Stimulated activated CD4-positive, alpha-beta T cell treated with anti-CD3 and anti-CD28 coated beads, Interleukin-15, amount 100 ng/mL, for 48 hours (primary cell): ENCODE measurements around the gene FAM227A.
"Not testable (repeated sequence)": the region's sequence is repeated elsewhere in the genome, so short reads cannot be mapped to it uniquely, and the experiment has no call there.

Experiments used
- DNase-seq, 2 donors: peaks; one replicate each; pipeline ENCODE4 v3.0.0-alpha.2; 2020; ENCODE audit warnings: low read depth in 2 of 2

The FAM227A gene

DNA sequence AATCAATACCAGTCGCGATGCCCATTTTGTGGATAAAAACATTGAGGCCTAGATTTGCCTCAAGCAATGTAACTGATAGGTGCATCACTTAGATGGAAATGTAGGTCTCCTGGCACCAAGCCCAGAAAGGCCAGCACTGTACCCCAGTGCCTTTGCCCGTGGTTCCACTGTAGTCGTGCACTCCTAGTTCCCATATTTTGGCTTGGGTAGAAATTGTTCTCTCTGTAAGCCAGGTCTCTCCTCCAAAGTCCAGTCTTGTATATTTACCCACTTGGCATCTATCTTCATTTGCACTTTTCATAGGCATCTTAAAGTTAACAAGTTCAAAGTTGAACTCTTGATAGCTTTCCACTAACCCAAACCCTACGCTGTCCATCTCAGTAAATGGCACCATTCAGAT lies 44.6 kb downstream of the FAM227A start:
- DNase-seq, result no peak

- DNase-seq, result no peak
Observed at GRCh38 chr22:38610234-38610633, 46.0 kb downstream of the FAM227A start.

- DNase-seq, result no peak
Observed at GRCh38 chr22:38608992-38609750, 47.0 kb downstream of the FAM227A start.

DNA sequence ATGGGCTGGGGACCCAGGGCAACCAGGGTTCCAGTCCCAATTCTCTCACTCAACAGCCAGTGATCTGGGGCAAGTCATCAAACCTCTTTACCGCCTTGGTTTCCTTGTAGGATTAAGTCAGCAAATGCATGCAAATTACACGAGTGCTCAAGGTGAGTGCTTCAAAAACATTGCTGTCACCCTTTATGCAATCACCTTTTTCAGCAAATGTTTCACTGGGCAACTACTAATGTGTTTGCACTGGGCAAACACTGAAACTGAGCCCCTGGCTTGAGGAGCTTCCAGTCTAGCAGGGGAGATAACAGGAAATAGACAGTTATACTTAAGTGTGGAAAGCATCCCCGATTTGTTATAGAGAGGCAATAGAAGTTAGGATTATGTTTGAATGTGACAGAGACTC lies 48.5 kb downstream of the FAM227A start:
- DNase-seq, result no peak

DNA sequence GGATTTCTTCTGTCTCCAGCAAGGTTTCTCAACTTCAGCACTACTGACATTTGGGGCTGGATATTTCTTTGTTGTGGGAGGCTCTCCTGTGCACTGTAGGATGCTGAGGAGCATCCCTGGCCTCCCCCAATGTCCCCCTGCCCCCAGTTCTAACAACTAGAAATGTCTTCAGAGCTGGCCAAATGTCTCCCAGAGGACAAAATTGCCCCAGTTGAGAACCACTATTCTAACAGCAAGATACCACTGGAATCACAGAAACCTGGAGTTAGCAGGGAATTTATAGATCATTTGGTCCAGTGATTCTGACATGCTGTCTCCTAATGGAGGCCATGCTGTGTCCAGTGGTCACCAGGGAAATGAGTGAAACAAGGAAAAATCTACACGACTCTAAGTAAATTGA lies 54.0 kb downstream of the FAM227A start:
- DNase-seq, result no peak

GRCh38 chr22:38601221-38601764 lies 54.9 kb downstream of the FAM227A start:
- no peak for DNase-seq

DNA sequence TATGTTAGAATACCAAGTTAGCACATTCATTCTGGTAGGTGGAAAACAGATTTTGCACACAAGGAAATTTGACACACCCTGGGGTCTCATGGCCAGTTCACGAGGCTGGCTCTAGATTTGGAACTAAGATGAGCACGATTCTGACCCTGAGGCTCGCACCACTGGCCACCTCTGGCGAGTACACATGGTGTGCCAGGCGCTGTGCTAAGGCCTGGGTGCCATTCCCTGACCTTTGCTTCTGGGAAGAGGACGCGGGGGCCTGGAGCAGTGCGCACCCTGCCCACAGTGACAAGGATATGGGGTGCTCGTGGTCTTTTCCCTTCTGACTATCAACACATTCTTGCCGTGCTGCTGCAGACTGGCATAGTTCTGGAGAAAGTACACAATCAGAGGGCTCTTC lies 56.7 kb downstream of the FAM227A start:
- DNase-seq, result no peak

DNA sequence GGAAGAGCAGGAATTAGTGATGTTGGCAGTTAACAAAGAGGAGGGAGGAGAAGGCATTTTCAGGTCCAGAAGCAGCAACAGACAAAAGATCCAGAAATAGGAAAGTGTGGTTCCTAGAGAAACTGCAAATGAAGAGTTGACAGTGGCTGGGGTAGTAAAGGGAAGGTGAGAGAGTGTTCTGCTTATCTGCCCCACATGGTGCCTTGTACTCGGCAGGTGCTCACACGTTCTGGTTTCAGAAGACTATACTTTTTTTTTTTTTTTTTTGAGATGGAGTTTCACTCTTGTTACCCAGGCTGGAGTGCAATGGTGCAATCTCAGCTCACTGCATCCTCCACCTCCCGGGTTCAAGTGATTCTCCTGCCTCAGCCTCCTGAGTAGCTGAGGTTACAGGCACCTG lies 73.3 kb downstream of the FAM227A start:
- DNase-seq, result not testable (repeated sequence)

DNA sequence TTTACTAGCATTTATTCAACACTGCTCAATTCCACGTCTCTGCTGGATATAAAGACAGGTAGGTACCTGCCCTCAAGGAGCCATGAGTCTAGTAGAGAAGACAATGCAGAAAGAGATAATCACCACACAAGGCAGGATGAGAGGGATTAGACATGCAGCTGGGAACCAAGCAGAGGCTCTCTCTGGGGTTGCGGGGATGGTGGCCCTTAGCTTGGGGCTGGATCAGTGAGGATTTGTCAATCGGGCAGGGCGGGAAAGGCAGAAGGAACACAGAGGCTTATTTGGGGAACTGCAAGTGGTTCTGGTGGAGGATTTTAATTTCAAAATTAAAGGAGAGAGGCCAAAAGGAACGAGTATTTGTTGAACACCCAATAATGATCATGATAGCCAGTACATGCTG lies 77.7 kb downstream of the FAM227A start:
- DNase-seq, result no peak

DNA sequence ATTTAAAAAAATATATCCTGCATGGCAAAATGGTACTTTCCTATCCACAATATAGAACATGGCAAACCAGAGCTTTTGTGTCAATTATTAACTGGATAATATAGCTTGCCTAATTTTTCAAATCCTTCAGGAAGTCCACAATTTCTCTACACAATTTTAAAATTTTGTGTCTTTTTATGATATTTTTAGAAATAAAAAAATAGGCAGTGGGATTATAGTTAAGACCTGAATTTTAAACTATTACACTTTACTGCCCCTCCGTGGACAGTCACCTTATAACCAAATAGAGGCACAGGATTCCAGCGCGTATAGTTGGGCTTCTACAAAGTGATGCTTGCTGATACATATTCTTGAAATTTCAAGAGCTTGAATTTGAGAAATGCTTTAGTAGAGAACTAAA lies 84.1 kb downstream of the FAM227A start:
- DNase-seq, result no peak

DNA sequence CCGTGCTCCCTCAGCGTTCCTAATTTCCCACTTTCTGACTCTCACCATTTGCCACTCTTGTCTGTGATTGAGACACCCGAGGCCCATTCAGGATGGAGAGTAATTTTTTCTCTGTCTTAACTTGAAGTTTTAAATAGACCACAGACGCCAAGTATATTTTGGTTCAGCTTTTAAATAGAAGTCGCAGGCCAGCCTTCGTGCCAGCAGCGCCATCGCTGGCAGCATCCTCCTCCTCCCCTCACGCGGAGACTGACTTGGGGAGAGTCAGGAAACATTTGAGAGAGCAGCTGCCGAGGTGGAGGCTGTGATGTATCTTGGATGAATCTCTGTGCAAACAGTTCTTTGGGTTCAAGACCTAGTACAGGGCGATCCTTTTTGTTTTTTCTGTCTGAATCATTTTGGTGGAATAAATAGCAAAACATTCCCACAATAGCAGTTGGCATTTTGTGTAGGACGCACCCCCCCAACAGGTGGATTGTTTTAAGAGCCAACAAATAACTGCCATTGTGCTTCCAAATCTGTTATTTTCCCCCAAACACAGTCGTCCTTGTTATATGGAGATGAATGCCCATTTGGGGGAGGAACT lies 85.3 kb downstream of the FAM227A start:
- DNase-seq, result no peak

DNA sequence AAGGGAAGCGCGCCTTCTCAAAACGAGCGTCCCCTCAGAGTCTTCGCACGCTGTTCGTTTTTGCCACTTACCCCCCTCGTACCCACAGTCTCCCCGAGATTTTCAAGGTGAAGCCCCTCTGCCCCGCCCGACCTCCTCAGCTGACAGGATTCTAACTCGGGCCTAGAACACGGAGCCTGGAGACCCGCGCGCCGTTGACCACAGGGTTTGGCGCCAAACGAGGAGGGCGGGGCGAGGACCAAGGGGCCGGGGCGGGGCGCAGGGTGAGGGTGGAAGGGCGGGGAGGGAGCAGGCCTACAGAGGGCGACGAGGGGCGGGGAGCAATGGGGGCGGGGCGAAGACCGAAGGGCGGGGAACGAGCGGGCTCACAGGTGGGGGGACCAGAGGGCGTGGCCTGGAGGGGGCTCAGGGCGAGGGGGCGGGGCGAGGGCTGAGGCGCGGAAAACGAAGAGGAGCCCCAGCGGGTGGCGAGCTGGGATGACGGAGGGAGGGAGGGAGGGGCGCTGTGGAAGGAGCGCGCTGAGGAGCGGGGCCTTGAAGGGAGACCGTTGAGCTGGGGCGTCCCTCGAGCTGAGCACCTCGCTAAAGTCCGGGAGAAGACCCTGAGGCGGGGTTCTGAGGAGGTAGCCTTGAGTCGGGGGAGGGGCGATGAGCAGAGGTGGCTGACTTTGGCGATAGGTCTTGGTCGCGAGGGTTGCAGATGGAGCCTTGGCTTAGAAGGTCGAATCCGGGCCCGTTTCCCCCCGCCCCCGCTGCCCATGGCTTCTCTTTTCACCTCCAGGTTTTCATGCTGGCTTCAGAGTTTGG lies 86.0 kb downstream of the FAM227A start, which contains the start of gene DMC1:
Gene DMC1, minus strand, starts transcription at position 212 of the 807 bp plus-strand sequence. CDS start 1,927 bp downstream, outside the sequence.
- peak; percentile 97 to 99 for DNase-seq

DNA sequence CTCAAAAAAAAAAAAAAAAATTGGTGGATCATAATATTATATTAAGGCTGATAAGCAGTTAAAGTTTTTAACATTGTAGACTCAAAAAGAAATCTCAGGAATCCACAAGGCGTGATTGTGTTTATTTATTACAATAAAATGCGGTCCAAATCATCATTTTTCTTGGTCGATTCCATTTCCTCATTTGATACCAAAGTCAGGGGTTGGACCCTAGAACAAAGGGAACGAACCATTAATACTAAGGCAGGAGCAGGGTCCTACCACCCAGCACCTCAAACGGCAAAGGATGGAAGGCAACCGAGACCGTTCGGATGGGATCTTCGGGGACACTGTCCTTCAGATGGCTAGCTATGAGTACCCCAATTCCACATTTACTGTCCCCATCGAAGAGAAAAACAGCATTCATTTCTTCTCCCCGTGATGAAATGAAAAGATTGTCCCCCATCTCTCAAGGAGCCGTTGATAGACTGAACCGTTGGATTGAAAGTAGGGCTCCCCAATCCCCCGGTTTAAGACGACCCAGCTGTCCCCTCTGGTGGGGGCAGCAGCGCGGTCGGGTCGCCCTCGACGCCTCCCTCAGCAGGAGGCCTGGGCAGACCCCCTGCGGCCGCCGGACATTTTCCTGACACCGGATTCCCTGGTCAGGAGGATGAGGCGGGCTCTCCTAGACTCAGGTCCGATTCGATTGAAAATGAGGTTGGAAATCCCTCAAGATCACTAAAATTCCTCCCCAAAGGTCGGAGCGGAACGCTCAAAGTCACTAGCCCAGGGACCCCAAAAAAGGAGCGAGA lies 86.8 kb downstream of the FAM227A start:
- no peak for DNase-seq

DNA sequence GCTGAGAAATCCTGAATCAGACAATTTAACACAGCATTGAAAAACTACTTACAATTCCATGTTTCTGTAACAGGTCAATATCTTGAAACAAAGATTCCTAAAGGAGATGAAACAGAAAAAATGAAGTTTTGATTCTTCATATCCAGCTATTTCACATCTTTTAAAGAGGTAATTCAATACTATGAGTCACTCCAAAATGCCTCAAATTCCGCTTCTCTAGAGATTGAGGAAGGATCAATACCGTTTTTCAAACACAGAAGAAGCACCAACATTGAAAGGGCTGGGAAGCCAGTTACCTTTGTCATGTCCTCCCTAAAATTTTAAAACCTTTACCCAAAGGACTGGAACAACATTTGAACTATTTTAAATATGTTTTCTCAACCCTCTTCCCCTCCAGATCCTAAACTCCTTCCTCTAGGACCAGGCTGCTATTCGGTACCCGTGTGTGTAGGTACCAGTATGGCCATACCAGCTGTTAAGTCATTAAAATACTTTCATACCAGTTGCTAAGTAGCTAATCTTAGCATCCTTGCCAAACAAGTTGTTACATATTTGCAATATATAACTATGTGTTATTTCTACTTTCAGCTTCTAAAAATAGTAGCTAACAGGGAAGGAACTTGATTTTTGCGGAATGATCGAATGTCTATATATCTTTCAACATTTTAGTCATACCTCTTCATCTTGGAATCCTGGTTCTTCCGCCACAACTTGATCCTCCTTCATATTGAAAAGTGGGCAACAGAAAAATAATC lies 88.5 kb downstream of the FAM227A start:
- DNase-seq, result no peak

- no peak for DNase-seq
Observed at GRCh38 chr22:38566726-38567504, 89.3 kb downstream of the FAM227A start.

- no peak for DNase-seq
Observed at GRCh38 chr22:38565441-38565840, 90.8 kb downstream of the FAM227A start.

- no peak for DNase-seq
Observed at GRCh38 chr22:38564669-38565068, 91.5 kb downstream of the FAM227A start.

GRCh38 chr22:38554281-38554680 lies 101.9 kb downstream of the FAM227A start:
- DNase-seq, result no peak

GRCh38 chr22:38549101-38549894 lies 106.9 kb downstream of the FAM227A start:
- DNase-seq, result no peak
